HG03521 (cell line): ENCODE data around the gene B4GALNT4.
"Not testable (repeated sequence)": the region's sequence is repeated elsewhere in the genome, so short reads cannot be mapped to it uniquely, and the experiment has no call there.

Source experiments
- ATAC-seq: cut with Tn5 transposase; IDR thresholded peaks from one replicate; pipeline ENCODE4 v1.9.1; 2021; ENCODE audit warnings: mild to moderate bottlenecking, moderate library complexity; ENCODE audit not compliant: unreplicated experiment

The B4GALNT4 gene

GRCh38 chr11:334264-334994 lies 34.9 kb upstream of the B4GALNT4 start:
- ATAC-seq, result no peak

DNA sequence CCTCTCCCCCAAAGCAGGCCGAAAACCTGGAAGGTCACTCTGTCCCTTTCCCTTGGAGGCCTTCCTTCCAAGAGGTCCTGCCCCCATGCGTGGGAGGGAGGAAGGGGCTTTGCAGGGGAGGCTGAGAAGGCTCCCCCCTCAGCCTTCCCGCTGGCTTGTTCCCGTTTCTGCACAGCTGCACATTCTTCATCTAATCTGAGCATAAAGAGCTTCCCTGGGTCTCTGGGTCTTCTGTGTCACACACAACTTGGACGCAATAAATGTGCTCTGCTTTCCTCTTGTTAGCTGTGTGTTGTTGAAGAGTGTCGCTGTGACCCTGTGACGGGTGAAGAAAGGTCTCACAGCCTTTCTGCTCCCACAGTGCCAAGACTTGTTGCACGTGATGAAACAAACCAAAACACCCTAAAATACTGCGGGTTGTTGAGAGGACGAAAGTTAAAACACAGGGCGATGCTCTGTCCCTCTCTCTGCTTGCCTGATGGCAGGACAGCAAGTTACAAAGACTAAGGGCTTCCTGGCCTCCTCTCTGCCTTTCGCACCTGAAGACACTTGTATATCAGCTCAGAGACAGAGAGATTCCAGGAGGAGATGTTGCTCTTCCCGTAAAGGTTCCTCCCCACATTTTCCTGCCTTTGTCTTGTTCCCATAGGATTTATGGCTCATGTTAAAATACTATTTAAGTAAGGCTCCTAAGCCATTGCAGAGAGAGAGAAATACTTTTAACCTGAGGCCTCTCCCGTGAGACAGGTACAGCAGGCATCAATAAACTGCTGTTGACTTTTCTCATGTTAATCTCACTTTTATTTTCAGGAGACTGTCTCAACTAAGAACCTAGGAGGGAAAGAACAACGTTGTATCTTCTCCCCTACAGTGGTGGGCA lies 33.3 kb upstream of the B4GALNT4 start:
- no peak for ATAC-seq

DNA sequence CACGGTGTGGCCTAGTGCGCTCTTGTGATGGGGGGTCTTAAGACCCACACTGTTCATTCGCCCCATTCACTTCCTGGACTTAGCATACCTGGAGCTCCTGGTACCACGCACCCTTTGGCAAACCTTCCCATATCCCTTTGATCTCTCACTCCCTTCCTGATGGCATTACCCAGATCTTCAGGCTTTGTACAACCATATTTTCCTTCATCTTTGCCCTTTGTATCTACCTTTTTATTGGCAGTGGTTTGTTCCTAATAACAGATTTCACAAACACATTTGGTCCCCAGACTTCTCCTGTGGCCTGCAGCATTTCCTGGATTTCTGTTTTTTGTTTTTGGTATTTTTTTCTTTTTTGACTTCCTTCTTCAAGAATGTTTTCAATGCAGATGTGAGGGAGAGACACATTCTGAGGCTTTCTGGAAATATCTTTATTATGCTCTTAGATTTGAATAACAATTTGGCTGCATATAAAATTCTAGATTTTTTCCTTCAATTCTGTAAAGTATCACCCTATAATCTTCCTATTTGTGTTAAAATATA lies 32.6 kb upstream of the B4GALNT4 start:
- ATAC-seq, result no peak

DNA sequence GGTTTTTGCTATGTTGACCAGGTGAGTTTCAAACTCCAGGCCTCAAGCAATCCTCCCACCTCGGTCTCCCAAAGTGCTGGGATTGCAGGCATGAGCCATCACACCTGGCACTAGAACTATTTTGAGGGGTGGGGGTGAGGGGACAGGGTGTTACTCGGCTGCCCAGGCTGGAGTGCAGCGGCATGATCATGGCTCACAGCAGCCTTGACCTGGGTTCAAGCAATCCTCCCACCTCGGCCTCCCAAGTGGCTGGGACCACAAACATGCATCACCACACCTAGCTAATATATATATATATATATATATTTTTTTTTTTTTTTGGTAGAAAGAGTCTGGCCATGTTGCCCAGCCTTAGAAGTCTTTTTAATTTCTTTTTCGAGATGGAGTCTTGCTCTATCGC lies 31.6 kb upstream of the B4GALNT4 start:
- ATAC-seq, result no peak

GRCh38 chr11:339963-340362 lies 29.3 kb upstream of the B4GALNT4 start:
- no peak for ATAC-seq

DNA sequence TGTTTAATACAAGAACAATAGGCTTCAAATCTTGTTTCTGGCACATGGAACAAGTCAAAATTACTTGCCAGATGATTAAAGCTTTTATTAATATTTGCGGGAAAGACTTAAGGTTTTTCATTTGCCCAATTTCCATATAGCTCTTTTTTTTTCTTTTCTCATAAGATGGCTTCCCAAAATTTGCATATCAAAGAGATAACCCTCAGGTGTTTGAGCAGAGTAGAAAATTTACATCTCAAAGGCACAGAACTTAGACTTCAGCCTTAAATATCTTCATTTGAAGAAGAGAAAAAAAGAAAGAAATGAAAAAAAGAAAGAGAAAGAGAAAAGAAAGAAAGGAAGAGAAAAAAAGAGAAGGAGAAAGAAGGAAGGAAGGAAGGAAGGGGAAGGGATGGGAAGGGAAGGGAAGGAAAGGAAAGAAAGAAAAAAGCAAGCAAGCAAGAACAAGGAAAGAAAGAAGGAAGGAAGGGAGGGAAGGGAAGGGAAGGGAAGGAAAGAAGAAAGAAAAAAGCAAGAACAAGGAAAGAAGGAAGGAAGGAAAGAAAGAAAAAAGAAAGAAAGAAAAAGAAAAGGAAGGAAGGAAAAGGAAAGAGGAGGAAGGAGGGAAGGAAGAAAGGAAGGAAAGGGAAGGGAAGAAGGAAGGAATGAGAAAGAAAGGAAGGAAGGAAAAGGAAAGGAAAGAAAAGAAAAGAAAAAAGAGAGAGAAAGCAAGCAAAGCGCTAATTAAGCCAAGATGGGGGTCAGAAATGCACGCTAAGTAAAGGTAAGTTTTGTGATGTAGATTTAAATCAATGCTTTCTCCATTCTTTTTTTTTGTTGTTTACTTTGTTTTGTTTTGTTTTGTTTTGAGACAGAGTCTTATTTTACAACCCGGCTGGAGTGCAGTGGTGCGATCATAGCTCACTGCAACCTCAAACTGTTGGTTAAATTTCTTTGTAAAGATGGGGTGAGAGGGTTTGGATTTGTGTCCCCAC lies 28.5 kb upstream of the B4GALNT4 start:
- no peak for ATAC-seq

DNA sequence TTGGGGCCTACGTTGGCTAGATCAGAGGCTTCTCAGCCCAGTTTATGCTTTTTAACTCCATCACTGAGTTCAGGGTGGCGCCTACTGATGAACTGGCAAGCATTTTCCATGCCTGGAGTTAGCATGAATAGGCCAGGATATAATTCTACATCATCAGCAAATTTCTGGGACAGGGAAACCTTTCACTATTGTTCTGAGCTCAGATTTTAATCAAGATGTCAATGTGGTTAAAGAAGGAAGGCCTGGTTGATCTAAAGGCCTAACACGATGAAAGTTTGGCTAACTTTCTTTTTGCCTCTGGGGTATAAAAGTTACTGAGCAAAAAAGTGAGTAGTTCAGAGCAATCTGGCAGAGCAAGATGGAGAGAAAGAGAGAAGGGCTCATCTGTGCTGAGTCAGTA lies 27.0 kb upstream of the B4GALNT4 start:
- no peak for ATAC-seq

DNA sequence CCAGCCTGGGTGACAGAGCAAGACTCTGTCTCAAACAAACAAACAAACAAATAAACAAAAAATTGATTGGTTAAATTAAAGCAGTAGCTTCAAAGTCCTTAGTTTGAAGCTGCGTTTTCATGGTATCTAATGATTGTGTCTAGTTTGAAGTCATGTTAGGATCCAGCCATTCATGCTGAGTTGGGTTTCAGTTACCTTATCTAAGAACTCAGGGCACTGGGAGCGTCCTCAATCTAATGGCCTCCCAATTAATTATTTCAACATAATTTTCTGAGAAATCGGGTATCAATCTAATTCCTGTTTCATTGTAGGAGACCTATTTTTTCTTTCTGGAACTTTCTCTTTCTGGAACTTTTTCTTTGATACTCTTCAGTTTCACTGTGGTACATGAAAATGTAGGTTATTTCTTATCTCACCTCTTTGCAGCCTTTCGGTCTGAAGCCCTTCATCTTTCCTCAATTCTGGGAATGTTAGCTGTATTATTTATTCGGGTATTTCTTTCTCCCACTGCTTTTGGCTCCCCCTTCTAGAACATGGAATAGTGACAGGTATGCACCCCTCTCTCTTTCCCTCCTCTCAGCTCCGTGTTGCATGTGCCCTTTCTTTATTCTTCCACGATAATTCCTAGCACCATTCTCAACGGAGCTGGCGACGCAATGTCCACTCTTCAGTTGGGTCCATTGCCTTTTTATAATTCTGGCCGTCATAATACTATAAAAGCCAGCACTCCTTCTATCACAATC lies 24.3 kb upstream of the B4GALNT4 start:
- no peak for ATAC-seq

- no peak for ATAC-seq
Measured at GRCh38 chr11:346529-346928, 22.8 kb upstream of the B4GALNT4 start.

DNA sequence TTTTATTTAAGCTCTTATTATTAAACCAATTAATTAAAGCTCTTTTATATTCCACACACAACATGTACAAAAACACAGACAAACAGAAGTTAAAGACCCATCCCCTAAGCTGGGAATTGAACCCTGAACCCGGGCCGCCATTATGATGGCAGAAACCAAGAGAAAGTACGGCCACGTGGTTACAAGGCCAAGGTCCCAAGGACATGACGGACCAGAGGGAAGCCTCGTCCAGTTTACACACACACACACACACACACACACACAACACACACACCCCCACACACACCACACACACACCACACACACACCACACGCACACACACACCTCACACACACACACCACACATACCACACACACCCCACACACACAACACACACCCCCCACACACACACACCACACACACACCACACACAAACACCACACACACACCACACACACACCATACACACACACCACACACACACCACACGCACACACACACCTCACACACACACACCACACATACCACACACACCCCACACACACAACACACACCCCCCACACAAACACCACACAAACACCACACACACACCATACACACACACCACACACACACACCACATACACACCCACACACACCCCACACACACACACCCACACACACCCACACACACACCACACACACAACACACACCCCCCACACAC lies 19.9 kb upstream of the B4GALNT4 start:
- not testable (repeated sequence) for ATAC-seq

- ATAC-seq, result not testable (repeated sequence)
Measured at GRCh38 chr11:350033-350722, 19.1 kb upstream of the B4GALNT4 start.

DNA sequence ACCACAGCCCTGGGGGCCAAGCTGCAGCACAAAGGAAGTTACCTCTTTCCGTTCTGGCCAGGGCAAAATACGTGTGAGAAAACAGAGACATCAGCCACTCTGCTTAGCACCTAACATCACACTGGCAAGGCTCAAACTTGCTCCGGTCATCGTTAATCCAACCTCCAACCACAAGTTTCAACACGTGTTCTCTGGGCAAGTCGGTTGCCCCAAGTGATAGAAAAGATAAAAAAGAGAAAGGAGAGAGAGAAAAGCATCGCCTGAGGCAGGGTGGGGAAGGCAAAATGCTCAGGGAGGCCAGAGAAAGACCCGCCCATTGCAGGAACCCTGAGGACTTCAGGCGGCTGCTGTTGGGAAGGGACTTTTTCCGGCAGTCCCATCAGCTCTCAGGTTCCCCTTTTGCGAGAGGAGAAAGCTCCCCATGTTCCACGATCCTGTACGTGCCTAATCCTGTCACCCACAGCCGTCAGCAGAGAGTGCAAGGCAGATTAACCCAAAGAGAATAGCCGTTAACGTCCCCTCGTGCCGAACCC lies 18.5 kb upstream of the B4GALNT4 start:
- no peak for ATAC-seq

DNA sequence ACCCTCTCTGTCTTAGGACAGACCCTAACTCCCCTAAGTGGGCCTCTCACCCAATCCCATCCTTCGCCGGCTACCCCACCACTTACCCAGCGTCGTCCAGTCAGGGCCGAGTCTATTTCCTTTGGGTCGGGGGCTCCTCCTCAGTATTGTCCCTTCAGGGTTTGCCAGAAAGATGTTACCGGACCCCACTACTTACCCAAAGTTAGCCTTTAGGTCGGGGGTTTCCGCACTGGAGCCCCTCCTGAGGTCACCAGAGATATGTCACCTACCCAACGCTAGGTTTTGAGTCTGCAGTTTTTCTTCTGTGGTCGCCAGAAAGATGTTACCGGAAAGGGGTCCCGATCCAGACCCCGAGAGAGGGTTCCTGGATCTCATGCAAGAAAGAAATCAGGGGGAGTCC lies 17.9 kb upstream of the B4GALNT4 start:
- ATAC-seq, result no peak

GRCh38 chr11:352456-353031 lies 16.8 kb upstream of the B4GALNT4 start:
- ATAC-seq, result no peak

DNA sequence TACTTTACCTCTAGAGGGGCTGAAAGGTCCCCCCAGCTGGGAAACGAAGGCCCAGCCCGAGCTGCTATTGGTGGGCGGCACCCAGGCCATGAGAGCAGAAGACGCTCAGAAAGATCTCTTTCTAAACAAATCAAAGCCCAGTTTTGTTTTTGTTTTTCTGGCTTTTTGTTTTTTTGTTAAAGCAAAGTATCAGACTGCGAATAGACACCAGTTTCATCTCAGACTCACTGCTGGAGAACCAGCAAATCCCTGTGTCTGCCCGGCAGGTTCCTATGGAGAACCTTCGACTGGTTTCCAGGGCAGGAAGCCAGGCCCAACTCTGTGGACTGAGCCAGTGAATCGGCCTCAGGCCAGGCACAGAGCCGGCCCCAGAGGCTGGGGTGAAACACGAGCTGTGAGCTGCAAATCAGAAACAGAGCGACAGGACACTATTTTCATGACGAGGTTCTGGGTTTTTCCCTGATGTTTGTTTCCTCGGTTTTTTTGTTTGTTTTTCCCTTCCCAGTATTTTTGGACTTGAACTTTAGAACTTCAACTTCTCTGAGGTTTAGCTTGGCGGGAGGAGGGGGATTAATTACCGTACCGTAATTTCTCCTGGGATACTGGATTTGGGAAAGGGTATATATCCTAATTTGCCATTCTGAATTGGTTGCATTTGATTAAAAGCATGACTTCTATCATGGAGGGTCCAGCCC lies 16.0 kb upstream of the B4GALNT4 start:
- no peak for ATAC-seq

GRCh38 chr11:355581-356458 lies 13.5 kb upstream of the B4GALNT4 start:
- ATAC-seq, result peak; percentile 74

- no peak for ATAC-seq
Measured at GRCh38 chr11:356610-357009, 12.7 kb upstream of the B4GALNT4 start.
